Right lobe of liver (tissue), 4 donors: ENCODE measurements around the gene CRK.

Experiments used
- POLR2A ChIP-seq: fragments of 450-650 bp; IDR thresholded peaks from one replicate; pipeline ENCODE4 v1.6.1; 2017; ENCODE audit warnings: antibody characterized with exemption, mild to moderate bottlenecking
- TF ChIP-seq, protein P1 (sequence below), 4 donors: fragments of 200-600 bp in 3 of 4; fragments of 450-650 bp in 1 of 4; IDR thresholded peaks; one replicate each; pipeline versions ENCODE4 v1.5.1 to v1.8.0; 2016 to 2022; ENCODE audit warnings: antibody characterized with exemption in 4 of 4, mild to moderate bottlenecking in 2 of 4
- donor health status: DM: no; HTN: no; CAD: no.
- donor health status: DM: no; HTN: no; CAD: no.
- donor health status: DM: no; HTN: yes; CAD: no.

DNA sequence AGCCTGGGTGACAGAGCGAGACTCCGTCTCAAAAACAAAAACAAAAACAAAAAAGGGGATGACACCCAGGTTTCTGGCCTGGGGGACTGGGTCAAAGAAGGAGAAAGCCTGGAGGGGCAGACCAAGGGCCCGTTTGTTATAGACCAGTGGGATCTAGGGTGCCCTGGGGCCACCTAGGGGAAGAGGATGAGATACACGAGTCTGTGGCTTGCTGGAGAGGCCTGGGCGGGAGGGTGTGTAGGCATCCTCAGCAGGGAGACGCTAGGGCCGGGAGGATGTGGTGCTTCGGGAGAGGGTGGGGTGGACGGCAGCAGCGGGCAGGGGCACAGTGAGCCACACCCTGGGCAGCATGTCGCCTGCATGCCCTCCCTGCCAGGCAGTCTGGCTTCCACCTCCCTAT lies 17.1 kb upstream of the CRK start:
- TF ChIP-seq, protein P1, sequence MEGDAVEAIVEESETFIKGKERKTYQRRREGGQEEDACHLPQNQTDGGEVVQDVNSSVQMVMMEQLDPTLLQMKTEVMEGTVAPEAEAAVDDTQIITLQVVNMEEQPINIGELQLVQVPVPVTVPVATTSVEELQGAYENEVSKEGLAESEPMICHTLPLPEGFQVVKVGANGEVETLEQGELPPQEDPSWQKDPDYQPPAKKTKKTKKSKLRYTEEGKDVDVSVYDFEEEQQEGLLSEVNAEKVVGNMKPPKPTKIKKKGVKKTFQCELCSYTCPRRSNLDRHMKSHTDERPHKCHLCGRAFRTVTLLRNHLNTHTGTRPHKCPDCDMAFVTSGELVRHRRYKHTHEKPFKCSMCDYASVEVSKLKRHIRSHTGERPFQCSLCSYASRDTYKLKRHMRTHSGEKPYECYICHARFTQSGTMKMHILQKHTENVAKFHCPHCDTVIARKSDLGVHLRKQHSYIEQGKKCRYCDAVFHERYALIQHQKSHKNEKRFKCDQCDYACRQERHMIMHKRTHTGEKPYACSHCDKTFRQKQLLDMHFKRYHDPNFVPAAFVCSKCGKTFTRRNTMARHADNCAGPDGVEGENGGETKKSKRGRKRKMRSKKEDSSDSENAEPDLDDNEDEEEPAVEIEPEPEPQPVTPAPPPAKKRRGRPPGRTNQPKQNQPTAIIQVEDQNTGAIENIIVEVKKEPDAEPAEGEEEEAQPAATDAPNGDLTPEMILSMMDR (IDR thresholded peaks at IDR 0.05): peak in 1 of 4 donors; percentile 14
- TF ChIP-seq POLR2A: no peak
